HCT116 (cell line): ENCODE measurements around the gene EGFLAM. TPM values are rescaled to one million over a fixed set of nuclear protein-coding genes. Genes with fewer than 3 reads are reported as not detected.

Experiments
- ATAC-seq: fragments of 200-7000 bp; cut with Tn5 transposase; 2 replicates; pipeline ENCODE4 v1.9.1; 2020; ENCODE audit warnings: mild to moderate bottlenecking, moderate library complexity
- BruUV-seq: library from RNA; stranded (reverse); fragments of 400-500 nt; replicated peaks from 2 replicates; lab custom pipeline; 2021; lab: Mats Ljungman, UMichigan
- CTCF ChIA-PET: fragments of 300-600 bp; sonication (Branson Sonifier 250); formaldehyde crosslinking; loops from one replicate; lab custom pipeline; 2021; ENCODE audit warnings: antibody characterized with exemption; lab: Charles Lee
- POLR2A ChIA-PET: fragments of 300-600, 350-600 bp; sonication (Branson Sonifier 250); formaldehyde crosslinking; loops from one replicate; lab custom pipeline; 2021; ENCODE audit warnings: antibody characterized with exemption; lab: Charles Lee
- RAD21 ChIA-PET, 2 experiments: fragments of 300-600 bp; sonication (Branson Sonifier 250); formaldehyde crosslinking; loops; one replicate each; lab custom pipeline; 2023; ENCODE audit warnings: low total read pairs in 2 of 2; ENCODE audit not compliant: uncharacterized antibody in 2 of 2, unreplicated experiment in 2 of 2, low non-redundant PET in 1 of 2; lab: Charles Lee
- DNase-seq: peaks from one replicate; pipeline ENCODE4 v3.0.0-alpha.2; 2010; ENCODE audit warnings: low read depth, low spot score
- H2AFZ ChIP-seq: fragments of 200-600 bp; shearing (Covaris generic), sonication (generic); 2 replicates; pipeline ENCODE4 v1.6.1; 2017; ENCODE audit warnings: low read depth, mixed run types, mixed read lengths, antibody characterized with exemption, low read length; ENCODE audit not compliant: poor library complexity, severe bottlenecking
- H3K27ac ChIP-seq: 2 replicates; pipeline ENCODE4 v1.5.1; 2012; ENCODE audit warnings: low read depth, low read length
- H3K27me3 ChIP-seq: fragments of 200-600 bp; sonication (generic); 2 replicates; pipeline ENCODE4 v1.6.1; 2016; ENCODE audit warnings: mixed run types, low read length, mixed read lengths; ENCODE audit not compliant: insufficient read depth
- H3K36me3 ChIP-seq, 2 experiments: fragments of 200-500 bp in 1 of 2; fragments of 200-600 bp in 1 of 2; sonication (Bioruptor generic) in 1 of 2; sonication (generic) in 1 of 2; 2 replicates each; pipeline versions ENCODE4 v1.5.1 to v1.6.1; 2014 to 2016; ENCODE audit warnings: low read length in 2 of 2, inconsistent platforms in 1 of 2, mixed read lengths in 1 of 2, mixed run types in 1 of 2; ENCODE audit not compliant: insufficient read depth in 2 of 2, control insufficient read depth in 1 of 2
- H3K4me1 ChIP-seq, 2 experiments: fragments of 200-600 bp in 1 of 2; sonication (generic) in 1 of 2; 2 replicates each; pipeline versions ENCODE4 v1.5.1 to v1.6.1; 2012 to 2017; ENCODE audit warnings: low read length in 2 of 2, inconsistent platforms in 1 of 2, mild to moderate bottlenecking in 1 of 2, mixed read lengths in 1 of 2, mixed run types in 1 of 2, moderate library complexity in 1 of 2; ENCODE audit not compliant: insufficient read depth in 2 of 2, control insufficient read depth in 1 of 2
- H3K4me2 ChIP-seq: fragments of 200-600 bp; sonication (generic); 2 replicates; pipeline ENCODE4 v1.6.1; 2017; ENCODE audit warnings: mixed run types, low read length, mixed read lengths
- H3K4me3 ChIP-seq, 2 experiments: fragments of 200-600 bp in 1 of 2; sonication (generic) in 1 of 2; replicated peaks in 1 of 2; 2 replicates each; pipeline ENCODE4 v1.5.1; 2011 to 2016; ENCODE audit warnings: low read length in 2 of 2, control low read depth in 1 of 2, low read depth in 1 of 2, mild to moderate bottlenecking in 1 of 2, mixed read lengths in 1 of 2, mixed run types in 1 of 2
- H3K79me2 ChIP-seq: fragments of 200-600 bp; sonication (generic); 2 replicates; pipeline ENCODE4 v1.6.1; 2017; ENCODE audit warnings: mild to moderate bottlenecking, mixed run types, low read length, moderate library complexity, mixed read lengths; ENCODE audit not compliant: insufficient read depth
- H3K9ac ChIP-seq: fragments of 200-600 bp; sonication (generic); 2 replicates; pipeline ENCODE4 v1.6.1; 2016; ENCODE audit warnings: low read length, mixed read lengths
- H3K9me2 ChIP-seq: fragments of 200-600 bp; sonication (generic), shearing (Covaris generic); 2 replicates; pipeline ENCODE4 v1.6.1; 2017; ENCODE audit warnings: mixed run types, mild to moderate bottlenecking, moderate library complexity; ENCODE audit not compliant: insufficient read depth
- H3K9me3 ChIP-seq, 2 experiments: fragments of 200-500 bp in 1 of 2; fragments of 200-600 bp in 1 of 2; sonication (Bioruptor generic) in 1 of 2; sonication (generic) in 1 of 2; 2 replicates each; pipeline ENCODE4 v1.6.1; 2014 to 2017; ENCODE audit warnings: low read length in 2 of 2, mixed read lengths in 2 of 2, inconsistent platforms in 1 of 2, low read depth in 1 of 2, mild to moderate bottlenecking in 1 of 2, mixed run types in 1 of 2, moderate library complexity in 1 of 2; ENCODE audit not compliant: control insufficient read depth in 1 of 2, insufficient read depth in 1 of 2
- H4K20me1 ChIP-seq: fragments of 200-600 bp; sonication (generic), shearing (Covaris generic); 2 replicates; pipeline ENCODE4 v1.6.1; 2017; ENCODE audit warnings: mixed run types, mild to moderate bottlenecking, moderate library complexity; ENCODE audit not compliant: insufficient read depth
- ATF3 ChIP-seq: IDR thresholded peaks from 2 replicates; pipeline ENCODE4 v1.6.1; 2012
- CEBPB ChIP-seq: IDR thresholded peaks from 2 replicates; pipeline ENCODE4 v1.6.1; 2012; ENCODE audit warnings: low read depth
- CTCF ChIP-seq, 3 experiments: fragments of 200-600 bp in 1 of 3; sonication (generic) in 1 of 3; IDR thresholded peaks in 2 of 3; conservative IDR thresholded peaks in 1 of 3; 2 replicates each; pipeline ENCODE4 v1.5.1; 2012 to 2017; ENCODE audit warnings: low read depth in 2 of 3, low read length in 2 of 3, antibody characterized with exemption in 1 of 3, borderline replicate concordance in 1 of 3, control low read depth in 1 of 3, mild to moderate bottlenecking in 1 of 3, mixed read lengths in 1 of 3, mixed run types in 1 of 3, moderate library complexity in 1 of 3; ENCODE audit not compliant: insufficient read depth in 1 of 3
- EGR1 ChIP-seq: IDR thresholded peaks from 2 replicates; pipeline ENCODE4 v1.6.1; 2012; ENCODE audit warnings: low read depth
- ELF1 ChIP-seq: IDR thresholded peaks from 2 replicates; pipeline ENCODE4 v1.6.1; 2012; ENCODE audit warnings: low read depth, borderline replicate concordance
- EZH2 ChIP-seq: fragments of 200-600 bp; sonication (generic); IDR thresholded peaks from 2 replicates; pipeline ENCODE4 v1.6.1; 2017; ENCODE audit warnings: antibody characterized with exemption, mixed run types
- EZH2phosphoT487 ChIP-seq: fragments of 200-600 bp; IDR thresholded peaks from 2 replicates; pipeline ENCODE4 v1.6.1; 2018; ENCODE audit warnings: antibody characterized with exemption, borderline replicate concordance
- FOSL1 ChIP-seq: IDR thresholded peaks from 2 replicates; pipeline ENCODE4 v1.6.1; 2012; ENCODE audit warnings: low read depth
- JUND ChIP-seq: IDR thresholded peaks from 2 replicates; pipeline ENCODE4 v1.6.1; 2012
- MAX ChIP-seq: IDR thresholded peaks from 2 replicates; pipeline ENCODE4 v1.6.1; 2012
- POLR2A ChIP-seq: IDR thresholded peaks from 2 replicates; pipeline ENCODE4 v1.7.0; 2011; ENCODE audit warnings: borderline replicate concordance; ENCODE audit not compliant: insufficient read depth, insufficient read length; ENCODE audit errors: extremely low read depth
- POLR2AphosphoS5 ChIP-seq: IDR thresholded peaks from 2 replicates; pipeline ENCODE4 v1.6.1; 2011; ENCODE audit warnings: mild to moderate bottlenecking, low read depth, low read length, moderate library complexity
- RAD21 ChIP-seq: IDR thresholded peaks from 2 replicates; pipeline ENCODE4 v1.6.1; 2012; ENCODE audit warnings: low read depth, mild to moderate bottlenecking
- REST ChIP-seq: IDR thresholded peaks from 2 replicates; pipeline ENCODE4 v1.6.1; 2012; ENCODE audit warnings: low read depth
- SIN3A ChIP-seq: IDR thresholded peaks from 2 replicates; pipeline ENCODE4 v1.6.1; 2012; ENCODE audit warnings: low read depth
- SRF ChIP-seq: IDR thresholded peaks from 2 replicates; pipeline ENCODE4 v1.6.1; 2012; ENCODE audit warnings: low read depth
- TCF7L2 ChIP-seq: IDR thresholded peaks from 2 replicates; pipeline ENCODE4 v1.7.0; 2011; ENCODE audit warnings: borderline replicate concordance, inconsistent platforms; ENCODE audit not compliant: insufficient read depth, insufficient read length; ENCODE audit errors: extremely low read depth
- YY1 ChIP-seq: IDR thresholded peaks from 2 replicates; pipeline ENCODE4 v1.6.1; 2011; ENCODE audit warnings: low read length, low read depth, moderate library complexity, mild to moderate bottlenecking; ENCODE audit not compliant: insufficient replicate concordance; ENCODE audit errors: extremely low read depth
- ZBTB33 ChIP-seq: IDR thresholded peaks from 2 replicates; pipeline ENCODE4 v1.6.1; 2011; ENCODE audit warnings: mild to moderate bottlenecking, low read length, moderate library complexity; ENCODE audit not compliant: insufficient replicate concordance; ENCODE audit errors: extremely low read depth
- ZFX ChIP-seq: fragments of 450-650 bp; IDR thresholded peaks from 2 replicates; pipeline ENCODE4 v1.6.1; 2017
- intact Hi-C: fragments of 100-400 bp; cut with micrococcal nuclease; formaldehyde crosslinking; loops from 2 replicates; pipeline ENCODE4 v1.10.0; 2022
- total RNA-seq: library from RNA; stranded (reverse); gene quantifications from one replicate; pipeline ENCODE4 v1.2.1, GENCODE V29; 2021; ENCODE audit not compliant: unreplicated experiment

Gene EGFLAM
- total RNA-seq, 1 experiment from 2014 or later = not detected

GRCh38 chr5:38290028-38290653 lies 31.8 kb downstream of the EGFLAM start:
- ChIA-PET RAD21 (no interaction called here), POLR2A (no interaction called here), CTCF (interaction anchor here (1.0 kb wide), 1 partner anchor 25 kb away, joined by 3 read pairs; no protein-coding TSS in a partner anchor)
- Histone ChIP-seq H3K27ac (no peak overlapping the region), H3K9me3 (no peaks in the 10 kb centered on the region), H3K4me3 (no peak overlapping the region), H3K27me3 (peaks cover 5% of the 10 kb centered on the region; the same call in 1 of the 2 replicates), H3K9me2 (no peaks in the 10 kb centered on the region), H3K9ac (no peak overlapping the region), H4K20me1 (no peaks in the 10 kb centered on the region), H3K4me2 (no peak overlapping the region), H3K79me2 (no peaks in the 10 kb centered on the region), H3K36me3 (no peaks in the 10 kb centered on the region), H2AFZ (no peak overlapping the region), H3K4me1 (no peaks in the 10 kb centered on the region)
- TF ChIP-seq ZBTB33 (no peak), JUND (no peak), MAX (no peak), YY1 (no peak), POLR2AphosphoS5 (no peak), SIN3A (no peak), ELF1 (no peak), CEBPB (no peak), FOSL1 (no peak), TCF7L2 (no peak), ZFX (no peak), CTCF (IDR thresholded peaks at IDR 0.05 in 2 of 3, conservative IDR thresholded peaks at IDR 0.05 in 1 of 3; ENCODE audit: borderline replicate concordance in 1 of 3, insufficient read depth in 1 of 3, low read depth in 2 of 3, low read length in 2 of 3) (no peak), POLR2A (no peak), RAD21 (no peak), ATF3 (no peak), REST (no peak), EGR1 (no peak), SRF (no peak), EZH2 (no peak), EZH2phosphoT487 (no peak)
- intact Hi-C loops = no loop called here
- no TSS peak for BruUV-seq
- ATAC-seq (no peak), DNase-seq (no peak)
